ENCODE measurements around the gene DNMT3L. TPM values are rescaled to one million over a fixed set of nuclear protein-coding genes. Genes with fewer than 3 reads are reported as not detected.

DNMT3L gene
- total RNA-seq (not detected in 2 replicates), polyA plus RNA-seq (0.33 TPM in 1 of 2 replicates, not detected in the other)

GRCh38 chr21:44261675-44262295 lies at the start of gene DNMT3L:
DNMT3L (minus strand) TSS chr21:44261897; CDS start chr21:44261259, 638 bp downstream.
- H2AFZ ChIP-seq, result no peak within 1 kb of the TSS
- H3K27ac ChIP-seq, result no peak within 1 kb of the TSS
- no peaks in the 10 kb centered on the region for H3K79me2 ChIP-seq
- no peaks in the 10 kb centered on the region for H3K4me1 ChIP-seq (ENCODE audit: insufficient read depth)
- H3K4me3 ChIP-seq, result no peak within 1 kb of the TSS
- no peaks in the 10 kb centered on the region for H3K27me3 ChIP-seq
- H3K9me3 ChIP-seq (ENCODE audit: low read depth), result no peaks in the 10 kb centered on the region
- H3K4me2 ChIP-seq, result no peak within 1 kb of the TSS
- 91% methylated on average over 9 of the region's 19 CpGs for WGBS (ENCODE audit: low lambda C conversion rate, missing lambda C conversion rate)
- peak; percentile 4 for DNase-seq (ENCODE audit: low spot score)
- TF ChIP-seq EZH2 (IDR thresholded peaks at IDR 0.05; ENCODE audit: borderline replicate concordance) (no peak), EZH2phosphoT487 (IDR thresholded peaks at IDR 0.05; ENCODE audit: low read depth, severe bottlenecking, unreplicated experiment) (no peak), CTCF (IDR thresholded peaks at IDR 0.05; ENCODE audit: poor library complexity) (no peak)
- H4K20me1 ChIP-seq (ENCODE audit: insufficient read depth, poor library complexity, severe bottlenecking), result no peaks in the 10 kb centered on the region
- H3K9me2 ChIP-seq (replicated peaks; ENCODE audit: insufficient read depth), result no peaks in the 10 kb centered on the region
- H3K36me3 ChIP-seq (replicated peaks; ENCODE audit: insufficient read depth, low read depth), result no peaks in the 10 kb centered on the region

GRCh38 chr21:44310628-44311507 lies 49.2 kb upstream of the DNMT3L start:
- DNase-seq (ENCODE audit: low spot score), result no peak
- Histone ChIP-seq H3K9me2 (replicated peaks; ENCODE audit: insufficient read depth) (no peaks in the 10 kb centered on the region), H2AFZ (no peak overlapping the region), H3K9me3 (ENCODE audit: low read depth) (no peaks in the 10 kb centered on the region), H3K36me3 (replicated peaks; ENCODE audit: insufficient read depth, low read depth) (no peaks in the 10 kb centered on the region), H3K27me3 (no peaks in the 10 kb centered on the region), H3K4me2 (no peak overlapping the region), H3K79me2 (peaks cover 10% of the 10 kb centered on the region), H3K4me3 (no peak overlapping the region), H3K27ac (no peak overlapping the region), H4K20me1 (ENCODE audit: insufficient read depth, poor library complexity, severe bottlenecking) (peaks cover 8% of the 10 kb centered on the region), H3K4me1 (ENCODE audit: insufficient read depth) (no peaks in the 10 kb centered on the region)
- no peak for TF ChIP-seq CTCF (IDR thresholded peaks at IDR 0.05; ENCODE audit: poor library complexity)
- TF ChIP-seq EZH2 (IDR thresholded peaks at IDR 0.05; ENCODE audit: borderline replicate concordance), result no peak
- no peak for TF ChIP-seq EZH2phosphoT487 (IDR thresholded peaks at IDR 0.05; ENCODE audit: low read depth, severe bottlenecking, unreplicated experiment)
- WGBS (ENCODE audit: low lambda C conversion rate, missing lambda C conversion rate), result 95% methylated on average over 27 of the region's 28 CpGs

GRCh38 chr21:44306936-44307704 lies 45.4 kb upstream of the DNMT3L start:
- Histone ChIP-seq H4K20me1 (ENCODE audit: insufficient read depth, poor library complexity, severe bottlenecking) (peaks cover 18% of the 10 kb centered on the region), H3K27ac (no peak overlapping the region), H3K9me2 (replicated peaks; ENCODE audit: insufficient read depth) (no peaks in the 10 kb centered on the region), H2AFZ (no peak overlapping the region), H3K79me2 (peaks cover 30% of the 10 kb centered on the region), H3K36me3 (replicated peaks; ENCODE audit: insufficient read depth, low read depth) (no peaks in the 10 kb centered on the region), H3K27me3 (no peaks in the 10 kb centered on the region), H3K4me3 (no peak overlapping the region), H3K4me1 (ENCODE audit: insufficient read depth) (peaks cover 25% of the 10 kb centered on the region), H3K9me3 (ENCODE audit: low read depth) (no peaks in the 10 kb centered on the region), H3K4me2 (no peak overlapping the region)
- 87% methylated on average over 16 of the region's 21 CpGs for WGBS (ENCODE audit: low lambda C conversion rate, missing lambda C conversion rate)
- TF ChIP-seq EZH2phosphoT487 (IDR thresholded peaks at IDR 0.05; ENCODE audit: low read depth, severe bottlenecking, unreplicated experiment) (no peak), EZH2 (IDR thresholded peaks at IDR 0.05; ENCODE audit: borderline replicate concordance) (no peak), CTCF (IDR thresholded peaks at IDR 0.05; ENCODE audit: poor library complexity) (no peak)
- no peak for DNase-seq (ENCODE audit: low spot score)
